HEK293T (cell line): Measurements from ENCODE around the gene ARAP1.

Source experiments
- ARNT ChIP-seq: fragments of 450-650 bp; IDR thresholded peaks from 2 replicates; pipeline ENCODE4 v1.6.1; 2017; ENCODE audit warnings: mild to moderate bottlenecking
- BHLHE40 ChIP-seq: fragments of 450-650 bp; IDR thresholded peaks from 2 replicates; pipeline ENCODE4 v1.6.1; 2016; ENCODE audit warnings: mild to moderate bottlenecking, moderate library complexity, borderline replicate concordance
- CTBP1 ChIP-seq: fragments of 450-650 bp; IDR thresholded peaks from 2 replicates; pipeline ENCODE4 v1.6.1; 2016; ENCODE audit warnings: borderline replicate concordance
- ELF4 ChIP-seq: fragments of 450-650 bp; IDR thresholded peaks from 2 replicates; pipeline ENCODE4 v1.6.1; 2017; ENCODE audit warnings: antibody characterized with exemption
- FOXK2 ChIP-seq: fragments of 450-650 bp; IDR thresholded peaks from 2 replicates; pipeline ENCODE4 v1.6.1; 2016; ENCODE audit warnings: mild to moderate bottlenecking
- FOXM1 ChIP-seq: fragments of 450-650 bp; IDR thresholded peaks from 2 replicates; pipeline ENCODE4 v1.6.1; 2017; ENCODE audit warnings: mild to moderate bottlenecking, borderline replicate concordance
- HDGF ChIP-seq: fragments of 450-650 bp; IDR thresholded peaks from 2 replicates; pipeline ENCODE4 v1.6.1; 2017; ENCODE audit warnings: antibody characterized with exemption, borderline replicate concordance
- LEF1 ChIP-seq: fragments of 450-650 bp; IDR thresholded peaks from 2 replicates; pipeline ENCODE4 v1.6.1; 2017; ENCODE audit warnings: mild to moderate bottlenecking, borderline replicate concordance
- SUZ12 ChIP-seq: fragments of 450-650 bp; IDR thresholded peaks from 2 replicates; pipeline ENCODE4 v1.6.1; 2016; ENCODE audit warnings: mild to moderate bottlenecking
- TARDBP ChIP-seq: fragments of 450-650 bp; IDR thresholded peaks from 2 replicates; pipeline ENCODE4 v1.6.1; 2016
- ZNF384 ChIP-seq: fragments of 450-650 bp; IDR thresholded peaks from 2 replicates; pipeline ENCODE4 v1.6.1; 2016
- TF ChIP-seq, protein P1 (sequence below): fragments of 450-650 bp; IDR thresholded peaks from 2 replicates; pipeline ENCODE4 v1.6.1; 2016

DNA sequence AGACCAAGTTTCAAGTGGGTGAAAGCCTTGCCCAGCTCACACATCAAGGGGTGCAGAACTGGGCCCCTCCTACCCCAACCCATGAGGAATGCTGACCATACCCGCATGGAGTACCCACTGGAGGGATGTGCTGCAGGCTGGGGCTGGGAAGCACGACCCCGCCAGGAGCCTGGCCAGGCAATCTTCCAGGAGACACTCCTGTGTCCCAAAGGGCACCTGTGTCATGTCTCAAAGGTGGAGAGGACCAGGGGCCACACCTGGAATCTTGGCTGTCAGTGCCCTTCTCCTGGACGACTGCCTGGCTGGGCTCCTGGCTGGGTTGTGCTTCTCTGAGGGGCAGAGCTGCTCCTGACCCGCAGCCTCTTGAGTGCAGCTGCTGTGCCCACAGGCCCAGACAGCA lies 6.7 kb downstream of the ARAP1 start:
- TF ChIP-seq CTBP1 (no peak), FOXK2 (no peak), SUZ12 (no peak), TARDBP (no peak), FOXM1 (no peak), ELF4 (no peak), ARNT (no peak), HDGF (no peak), BHLHE40 (no peak), ZNF384 (no peak), LEF1 (no peak)
- TF ChIP-seq, protein P1, sequence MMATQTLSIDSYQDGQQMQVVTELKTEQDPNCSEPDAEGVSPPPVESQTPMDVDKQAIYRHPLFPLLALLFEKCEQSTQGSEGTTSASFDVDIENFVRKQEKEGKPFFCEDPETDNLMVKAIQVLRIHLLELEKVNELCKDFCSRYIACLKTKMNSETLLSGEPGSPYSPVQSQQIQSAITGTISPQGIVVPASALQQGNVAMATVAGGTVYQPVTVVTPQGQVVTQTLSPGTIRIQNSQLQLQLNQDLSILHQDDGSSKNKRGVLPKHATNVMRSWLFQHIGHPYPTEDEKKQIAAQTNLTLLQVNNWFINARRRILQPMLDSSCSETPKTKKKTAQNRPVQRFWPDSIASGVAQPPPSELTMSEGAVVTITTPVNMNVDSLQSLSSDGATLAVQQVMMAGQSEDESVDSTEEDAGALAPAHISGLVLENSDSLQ, result no peak
